HS-27A (cell line): Measurements from ENCODE around the gene TIFAB.

Source experiments
- DNase-seq: peaks from one replicate; pipeline ENCODE4 v3.0.0-alpha.2; 2012; ENCODE audit warnings: low read depth, missing footprints

The TIFAB gene

GRCh38 chr5:135458356-135458755, 6.2 kb upstream of the TIFAB start:
- no peak for DNase-seq

GRCh38 chr5:135457424-135458071, 5.4 kb upstream of the TIFAB start:
- no peak for DNase-seq

GRCh38 chr5:135456238-135457099, 4.3 kb upstream of the TIFAB start:
- DNase-seq = no peak

- no peak for DNase-seq
Measured at GRCh38 chr5:135455876-135456237, 3.7 kb upstream of the TIFAB start.

- no peak for DNase-seq
Measured at GRCh38 chr5:135454946-135455345, 2.8 kb upstream of the TIFAB start.

- DNase-seq = no peak
Measured at GRCh38 chr5:135453613-135454012, 1.5 kb upstream of the TIFAB start.

- no peak for DNase-seq
Measured at GRCh38 chr5:135451581-135452320, 400 bp downstream of the TIFAB start.

GRCh38 chr5:135450952-135451351, 1.2 kb downstream of the TIFAB start:
- no peak for DNase-seq

GRCh38 chr5:135450336-135450735, 1.8 kb downstream of the TIFAB start:
- no peak for DNase-seq

GRCh38 chr5:135449644-135450043, 2.5 kb downstream of the TIFAB start:
- no peak for DNase-seq

- no peak for DNase-seq
Measured at GRCh38 chr5:135448791-135449507, 3.2 kb downstream of the TIFAB start.

- no peak for DNase-seq
Measured at GRCh38 chr5:135448071-135448739, 3.9 kb downstream of the TIFAB start.

- no peak for DNase-seq
Measured at GRCh38 chr5:135447298-135447929, 4.7 kb downstream of the TIFAB start, which contains the start of gene DCANP1. TSS of gene DCANP1 (minus strand) at chr5:135447348. CDS start at chr5:135447108, 240 bp downstream.

GRCh38 chr5:135446615-135447014, 5.5 kb downstream of the TIFAB start:
- DNase-seq = no peak

- DNase-seq = no peak
Measured at GRCh38 chr5:135446206-135446605, 5.9 kb downstream of the TIFAB start.

- no peak for DNase-seq
Measured at GRCh38 chr5:135445306-135445985, 6.7 kb downstream of the TIFAB start.

- DNase-seq = no peak
Measured at GRCh38 chr5:135444881-135445280, 7.3 kb downstream of the TIFAB start.

- no peak for DNase-seq
Measured at GRCh38 chr5:135444360-135444759, 7.8 kb downstream of the TIFAB start.

GRCh38 chr5:135443161-135443960, 8.8 kb downstream of the TIFAB start:
- DNase-seq = no peak
